ENCODE measurements around the gene RPL37A.
A peak's percentile ranks its signal among the peaks of the same experiment; 100 is the strongest.

Gene RPL37A

DNA sequence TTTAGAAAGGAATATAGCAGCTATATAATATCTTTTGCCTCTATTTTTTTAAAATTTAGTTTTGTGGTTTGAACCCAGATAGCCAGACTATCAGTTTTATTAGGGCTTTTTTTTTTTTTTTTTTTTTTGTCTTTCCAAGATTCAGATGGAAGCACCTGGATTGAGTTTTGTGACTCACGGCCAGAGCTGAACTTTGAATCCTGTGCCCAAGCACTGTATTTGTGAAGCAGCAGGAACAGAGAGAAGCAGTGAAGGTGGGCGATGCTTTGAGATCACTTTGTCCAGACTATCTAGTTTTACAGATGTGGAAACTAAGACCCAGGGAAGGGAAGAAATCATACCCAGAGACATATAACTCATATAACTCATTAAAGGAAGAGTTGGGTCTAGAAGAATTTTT is 33.9 kb downstream of the RPL37A start:
- Histone ChIP-seq H3K27me3 (ENCODE audit: insufficient read depth, low read length, poor library complexity) (no peaks in the 10 kb centered on the region), H3K36me3 (ENCODE audit: control insufficient read depth, insufficient read depth, low read length) (no peaks in the 10 kb centered on the region), H4K8ac (ENCODE audit: low read depth, low read length) (no peak overlapping the region), H3K4me2 (ENCODE audit: low read length) (no peak overlapping the region), H3K4me3 (ENCODE audit: low read length) (no peak overlapping the region), H3K18ac (ENCODE audit: low read length) (no peak overlapping the region), H3K79me1 (ENCODE audit: low read length) (no peaks in the 10 kb centered on the region), H3K23ac (ENCODE audit: low read length) (no peak overlapping the region), H2BK5ac (ENCODE audit: low read length) (no peak overlapping the region), H3K56ac (ENCODE audit: low read length) (no peak overlapping the region), H2AK5ac (ENCODE audit: low read length) (no peak overlapping the region), H3K79me2 (ENCODE audit: control insufficient read depth, insufficient read depth, low read length) (no peaks in the 10 kb centered on the region), H3K4ac (ENCODE audit: low read depth, low read length) (no peak overlapping the region), H4K5ac (ENCODE audit: low read length) (no peak overlapping the region), H3K9ac (ENCODE audit: low read length) (no peak overlapping the region), H3K4me1 (ENCODE audit: control insufficient read depth, low read depth, low read length) (no peaks in the 10 kb centered on the region), H2BK120ac (ENCODE audit: low read depth, low read length) (no peak overlapping the region), H2BK15ac (replicated peaks; ENCODE audit: low read depth) (no peak overlapping the region), H3K27ac (ENCODE audit: low read depth, low read length) (no peak overlapping the region)
- DNase-seq = no peak
- WGBS (ENCODE audit: extremely low coverage, insufficient coverage, low lambda C conversion rate) = no CpG with 5 or more reads among the region's 2 CpGs

DNA sequence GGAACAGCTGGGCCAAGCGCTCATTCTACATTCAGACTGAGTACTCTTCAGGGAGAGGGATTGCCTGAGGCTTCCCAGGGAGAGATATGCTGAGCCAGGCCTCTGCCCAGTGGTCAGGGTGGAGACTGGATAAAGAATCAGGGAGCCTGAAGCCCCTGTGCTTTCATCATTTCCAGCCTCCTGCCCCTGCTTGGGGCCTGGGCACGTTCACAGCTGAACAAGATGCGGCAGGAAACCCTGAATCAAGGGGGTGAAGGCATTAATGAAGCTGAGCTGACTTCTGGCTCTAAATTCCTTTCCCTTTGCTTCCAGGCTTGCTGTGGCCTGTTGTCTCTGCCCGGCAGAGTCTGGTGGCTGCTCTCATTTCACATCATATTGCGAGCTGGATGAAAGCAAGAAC is 35.0 kb downstream of the RPL37A start:
- Histone ChIP-seq H3K79me1 (ENCODE audit: low read length) (no peaks in the 10 kb centered on the region), H3K4ac (ENCODE audit: low read depth, low read length) (no peak overlapping the region), H2BK120ac (ENCODE audit: low read depth, low read length) (no peak overlapping the region), H4K5ac (ENCODE audit: low read length) (no peak overlapping the region), H2BK15ac (replicated peaks; ENCODE audit: low read depth) (no peak overlapping the region), H2AK5ac (ENCODE audit: low read length) (no peak overlapping the region), H3K27ac (ENCODE audit: low read depth, low read length) (no peak overlapping the region), H3K56ac (ENCODE audit: low read length) (no peak overlapping the region), H4K8ac (ENCODE audit: low read depth, low read length) (no peak overlapping the region), H3K4me2 (ENCODE audit: low read length) (no peak overlapping the region), H3K79me2 (ENCODE audit: control insufficient read depth, insufficient read depth, low read length) (no peaks in the 10 kb centered on the region), H2BK5ac (ENCODE audit: low read length) (no peak overlapping the region), H3K9ac (ENCODE audit: low read length) (no peak overlapping the region), H3K36me3 (ENCODE audit: control insufficient read depth, insufficient read depth, low read length) (no peaks in the 10 kb centered on the region), H3K4me3 (ENCODE audit: low read length) (no peak overlapping the region), H3K23ac (ENCODE audit: low read length) (no peak overlapping the region), H3K18ac (ENCODE audit: low read length) (no peak overlapping the region), H3K27me3 (ENCODE audit: insufficient read depth, low read length, poor library complexity) (no peaks in the 10 kb centered on the region), H3K4me1 (ENCODE audit: control insufficient read depth, low read depth, low read length) (no peaks in the 10 kb centered on the region)
- WGBS (ENCODE audit: extremely low coverage, insufficient coverage, low lambda C conversion rate) = no CpG with 5 or more reads among the region's 5 CpGs
- DNase-seq = no peak

DNA sequence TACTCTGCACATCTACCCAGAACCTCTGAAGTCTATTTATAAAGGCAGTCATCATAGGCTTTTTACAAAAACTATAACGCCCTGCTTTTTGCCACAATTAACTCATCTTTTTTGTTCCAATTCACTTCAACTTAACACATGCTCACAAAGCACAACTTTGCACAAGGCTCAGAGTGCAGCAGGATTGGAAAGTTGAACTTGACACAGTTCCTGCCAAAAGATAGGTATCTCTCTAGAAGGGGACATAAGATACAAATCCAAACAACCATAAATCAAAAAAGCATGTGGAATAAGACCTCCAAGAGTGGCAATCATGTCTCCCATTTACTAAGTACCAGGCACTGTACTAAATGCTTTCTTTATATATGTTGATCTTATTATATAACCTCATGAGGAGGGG is 36.2 kb downstream of the RPL37A start:
- Histone ChIP-seq H3K4me2 (ENCODE audit: low read length) (no peak overlapping the region), H3K36me3 (ENCODE audit: control insufficient read depth, insufficient read depth, low read length) (no peaks in the 10 kb centered on the region), H3K79me1 (ENCODE audit: low read length) (no peaks in the 10 kb centered on the region), H4K5ac (ENCODE audit: low read length) (no peak overlapping the region), H3K18ac (ENCODE audit: low read length) (no peak overlapping the region), H3K4me3 (ENCODE audit: low read length) (no peak overlapping the region), H3K27me3 (ENCODE audit: insufficient read depth, low read length, poor library complexity) (no peaks in the 10 kb centered on the region), H2AK5ac (ENCODE audit: low read length) (no peak overlapping the region), H3K79me2 (ENCODE audit: control insufficient read depth, insufficient read depth, low read length) (no peaks in the 10 kb centered on the region), H3K9ac (ENCODE audit: low read length) (no peak overlapping the region), H3K56ac (ENCODE audit: low read length) (no peak overlapping the region), H4K8ac (ENCODE audit: low read depth, low read length) (no peak overlapping the region), H2BK15ac (replicated peaks; ENCODE audit: low read depth) (no peak overlapping the region), H2BK120ac (ENCODE audit: low read depth, low read length) (no peak overlapping the region), H3K23ac (ENCODE audit: low read length) (no peak overlapping the region), H3K27ac (ENCODE audit: low read depth, low read length) (no peak overlapping the region), H3K4me1 (ENCODE audit: control insufficient read depth, low read depth, low read length) (no peaks in the 10 kb centered on the region), H2BK5ac (ENCODE audit: low read length) (no peak overlapping the region), H3K4ac (ENCODE audit: low read depth, low read length) (no peak overlapping the region)
- no peak for DNase-seq
- no CpG with 5 or more reads among the region's 1 CpG for WGBS (ENCODE audit: extremely low coverage, insufficient coverage, low lambda C conversion rate)

DNA sequence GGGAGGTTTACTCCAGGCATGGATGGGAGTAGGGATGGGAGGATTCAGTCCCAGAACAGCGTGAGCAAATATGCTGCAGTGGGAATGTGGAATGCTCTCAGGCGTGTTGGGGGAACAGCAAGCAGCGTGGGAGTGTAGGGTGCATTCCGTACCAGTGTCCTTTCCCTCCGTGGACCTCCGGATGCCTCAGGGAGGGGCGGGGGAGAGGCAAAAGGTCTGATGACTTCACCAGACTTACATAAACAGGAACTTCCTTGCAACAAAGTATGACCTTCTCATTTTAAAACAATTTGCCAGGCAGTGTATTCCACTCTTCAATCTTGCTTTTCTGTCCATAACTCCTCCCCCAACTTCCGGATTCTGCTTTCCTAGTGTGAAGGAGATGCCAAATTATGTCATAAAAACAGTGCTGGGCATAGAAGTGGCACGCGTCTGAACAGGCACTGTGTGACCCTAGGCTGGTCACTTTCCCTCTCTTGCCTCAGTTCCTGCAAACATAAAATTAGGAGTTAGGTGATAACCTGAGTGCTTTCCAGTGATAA is 36.9 kb downstream of the RPL37A start:
- H3K36me3 ChIP-seq (ENCODE audit: control insufficient read depth, insufficient read depth, low read length) = no peaks in the 10 kb centered on the region
- H3K4me3 ChIP-seq (ENCODE audit: low read length) = no peak overlapping the region
- H3K56ac ChIP-seq (ENCODE audit: low read length) = peak overlapping the region; percentile 12
- H3K4me2 ChIP-seq (ENCODE audit: low read length) = no peak overlapping the region
- no peaks in the 10 kb centered on the region for H3K4me1 ChIP-seq (ENCODE audit: control insufficient read depth, low read depth, low read length)
- no CpG with 5 or more reads among the region's 10 CpGs for WGBS (ENCODE audit: extremely low coverage, insufficient coverage, low lambda C conversion rate)
- no peaks in the 10 kb centered on the region for H3K27me3 ChIP-seq (ENCODE audit: insufficient read depth, low read length, poor library complexity)
- H2BK120ac ChIP-seq (ENCODE audit: low read depth, low read length) = no peak overlapping the region
- no peak overlapping the region for H3K23ac ChIP-seq (ENCODE audit: low read length)
- H2BK15ac ChIP-seq (replicated peaks; ENCODE audit: low read depth) = no peak overlapping the region
- no peaks in the 10 kb centered on the region for H3K79me1 ChIP-seq (ENCODE audit: low read length)
- no peak overlapping the region for H2BK5ac ChIP-seq (ENCODE audit: low read length)
- no peak overlapping the region for H3K18ac ChIP-seq (ENCODE audit: low read length)
- no peaks in the 10 kb centered on the region for H3K79me2 ChIP-seq (ENCODE audit: control insufficient read depth, insufficient read depth, low read length)
- H4K5ac ChIP-seq (ENCODE audit: low read length) = no peak overlapping the region
- no peak overlapping the region for H3K9ac ChIP-seq (ENCODE audit: low read length)
- H2AK5ac ChIP-seq (ENCODE audit: low read length) = no peak overlapping the region
- H3K4ac ChIP-seq (ENCODE audit: low read depth, low read length) = no peak overlapping the region
- no peak overlapping the region for H3K27ac ChIP-seq (ENCODE audit: low read depth, low read length)
- no peak for DNase-seq
- H4K8ac ChIP-seq (ENCODE audit: low read depth, low read length) = no peak overlapping the region

DNA sequence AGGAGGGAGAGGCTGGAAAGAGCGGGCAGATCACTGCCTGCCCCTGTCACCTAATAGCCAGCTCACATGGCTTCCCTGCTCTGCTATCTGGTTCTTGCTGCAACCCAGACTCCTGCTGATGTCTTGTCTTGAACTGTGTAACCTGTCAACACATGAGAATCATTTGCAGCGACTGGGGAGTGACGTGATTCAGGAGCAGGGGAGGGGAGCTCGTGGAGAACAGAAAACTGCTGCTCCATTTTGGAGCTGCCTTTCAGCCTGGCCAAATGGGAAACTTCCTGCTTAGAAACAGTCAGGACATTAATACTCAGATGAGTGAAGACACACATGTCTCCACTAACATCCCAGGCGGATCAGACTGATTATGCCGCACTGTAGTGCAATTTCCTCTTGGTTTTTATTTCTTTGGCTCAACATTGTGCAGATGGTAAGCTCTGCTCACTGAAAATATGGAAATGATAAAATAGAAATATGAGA is 38.1 kb downstream of the RPL37A start:
- DNase-seq = no peak
- Histone ChIP-seq H3K18ac (ENCODE audit: low read length) (no peak overlapping the region), H3K79me1 (ENCODE audit: low read length) (no peaks in the 10 kb centered on the region), H3K4me3 (ENCODE audit: low read length) (no peak overlapping the region), H3K4ac (ENCODE audit: low read depth, low read length) (no peak overlapping the region), H3K56ac (ENCODE audit: low read length) (no peak overlapping the region), H3K27ac (ENCODE audit: low read depth, low read length) (no peak overlapping the region), H3K79me2 (ENCODE audit: control insufficient read depth, insufficient read depth, low read length) (no peaks in the 10 kb centered on the region), H4K5ac (ENCODE audit: low read length) (no peak overlapping the region), H4K8ac (ENCODE audit: low read depth, low read length) (no peak overlapping the region), H3K9ac (ENCODE audit: low read length) (no peak overlapping the region), H3K23ac (ENCODE audit: low read length) (no peak overlapping the region), H2BK120ac (ENCODE audit: low read depth, low read length) (no peak overlapping the region), H2BK5ac (ENCODE audit: low read length) (no peak overlapping the region), H3K4me2 (ENCODE audit: low read length) (no peak overlapping the region), H3K4me1 (ENCODE audit: control insufficient read depth, low read depth, low read length) (no peaks in the 10 kb centered on the region), H2BK15ac (replicated peaks; ENCODE audit: low read depth) (no peak overlapping the region), H3K36me3 (ENCODE audit: control insufficient read depth, insufficient read depth, low read length) (no peaks in the 10 kb centered on the region), H2AK5ac (ENCODE audit: low read length) (no peak overlapping the region), H3K27me3 (ENCODE audit: insufficient read depth, low read length, poor library complexity) (no peaks in the 10 kb centered on the region)
- no CpG with 5 or more reads among the region's 6 CpGs for WGBS (ENCODE audit: extremely low coverage, insufficient coverage, low lambda C conversion rate)

DNA sequence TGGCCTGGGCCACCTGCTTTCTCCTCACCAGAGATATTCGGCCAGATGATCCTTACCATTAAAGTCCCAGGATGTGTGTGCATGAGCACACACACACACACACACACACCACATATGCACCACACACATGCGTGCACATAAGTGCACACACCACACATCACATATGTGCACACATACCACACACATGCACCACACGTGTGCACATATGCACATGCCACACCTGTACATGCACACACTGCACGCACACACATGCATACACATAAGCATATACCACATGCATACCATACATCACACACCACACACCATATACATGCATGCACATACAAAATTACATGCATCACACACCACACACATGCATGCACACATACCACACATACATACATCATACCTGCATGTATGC is 38.7 kb downstream of the RPL37A start:
- no peak overlapping the region for H2AK5ac ChIP-seq (ENCODE audit: low read length)
- no peaks in the 10 kb centered on the region for H3K27me3 ChIP-seq (ENCODE audit: insufficient read depth, low read length, poor library complexity)
- no peak overlapping the region for H3K27ac ChIP-seq (ENCODE audit: low read depth, low read length)
- H3K23ac ChIP-seq (ENCODE audit: low read length) = no peak overlapping the region
- no peak overlapping the region for H2BK15ac ChIP-seq (replicated peaks; ENCODE audit: low read depth)
- H2BK120ac ChIP-seq (ENCODE audit: low read depth, low read length) = no peak overlapping the region
- no peak overlapping the region for H3K18ac ChIP-seq (ENCODE audit: low read length)
- no peak overlapping the region for H4K8ac ChIP-seq (ENCODE audit: low read depth, low read length)
- no CpG with 5 or more reads among the region's 4 CpGs for WGBS (ENCODE audit: extremely low coverage, insufficient coverage, low lambda C conversion rate)
- no peak overlapping the region for H3K4me3 ChIP-seq (ENCODE audit: low read length)
- DNase-seq = no peak
- H3K79me1 ChIP-seq (ENCODE audit: low read length) = no peaks in the 10 kb centered on the region
- H4K5ac ChIP-seq (ENCODE audit: low read length) = no peak overlapping the region
- H3K79me2 ChIP-seq (ENCODE audit: control insufficient read depth, insufficient read depth, low read length) = no peaks in the 10 kb centered on the region
- no peak overlapping the region for H3K4ac ChIP-seq (ENCODE audit: low read depth, low read length)
- no peaks in the 10 kb centered on the region for H3K36me3 ChIP-seq (ENCODE audit: control insufficient read depth, insufficient read depth, low read length)
- H3K4me1 ChIP-seq (ENCODE audit: control insufficient read depth, low read depth, low read length) = no peaks in the 10 kb centered on the region
- H3K4me2 ChIP-seq (ENCODE audit: low read length) = no peak overlapping the region
- no peak overlapping the region for H3K56ac ChIP-seq (ENCODE audit: low read length)
- H2BK5ac ChIP-seq (ENCODE audit: low read length) = no peak overlapping the region
- H3K9ac ChIP-seq (ENCODE audit: low read length) = no peak overlapping the region

Data from mesendoderm (in vitro differentiated cells).